ENCODE results near the gene HINT3. TPM values are rescaled to one million over a fixed set of nuclear protein-coding genes. Genes with fewer than 3 reads are reported as not detected.

HINT3 gene
- total RNA-seq, 3 donors from 2014 or later, result 19.0 to 37.3 (median 26.2) TPM

DNA sequence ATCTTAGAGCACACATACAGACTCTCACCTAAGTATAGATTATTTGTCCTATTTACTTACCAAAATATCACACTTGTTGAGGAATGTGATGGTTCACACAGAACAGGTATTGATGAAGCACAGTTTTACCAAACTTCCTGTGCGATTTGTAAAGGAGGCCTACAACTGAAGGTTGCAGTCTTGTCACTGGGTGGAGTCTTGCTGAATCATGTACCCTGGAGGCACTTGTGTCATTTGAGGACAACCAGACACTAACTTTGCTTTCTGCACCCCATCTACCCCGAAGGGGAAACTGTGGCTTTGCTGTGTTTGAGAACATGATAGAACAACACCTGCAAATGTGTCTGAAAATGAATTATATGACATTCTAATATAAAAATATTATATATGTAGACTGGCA lies 32.4 kb upstream of the HINT3 start:
- Histone ChIP-seq H3K9me3 (no peaks in the 10 kb centered on the region), H3K27me3 (no peaks in the 10 kb centered on the region), H3K27ac (peak overlapping the region; percentile 4 to 14), H3K4me3 (no peak overlapping the region), H3K36me3 (peaks cover 3% of the 10 kb centered on the region), H3K4me1 (peaks cover 0 to 5% of the 10 kb centered on the region in 2 donors)
- intact Hi-C loops (cut with DNase I; ENCODE audit: low total_unique reads), result no loop called here
- DNase-seq (ENCODE audit: low spot score in 2 of 2), result no peak
- TF ChIP-seq, protein P1, sequence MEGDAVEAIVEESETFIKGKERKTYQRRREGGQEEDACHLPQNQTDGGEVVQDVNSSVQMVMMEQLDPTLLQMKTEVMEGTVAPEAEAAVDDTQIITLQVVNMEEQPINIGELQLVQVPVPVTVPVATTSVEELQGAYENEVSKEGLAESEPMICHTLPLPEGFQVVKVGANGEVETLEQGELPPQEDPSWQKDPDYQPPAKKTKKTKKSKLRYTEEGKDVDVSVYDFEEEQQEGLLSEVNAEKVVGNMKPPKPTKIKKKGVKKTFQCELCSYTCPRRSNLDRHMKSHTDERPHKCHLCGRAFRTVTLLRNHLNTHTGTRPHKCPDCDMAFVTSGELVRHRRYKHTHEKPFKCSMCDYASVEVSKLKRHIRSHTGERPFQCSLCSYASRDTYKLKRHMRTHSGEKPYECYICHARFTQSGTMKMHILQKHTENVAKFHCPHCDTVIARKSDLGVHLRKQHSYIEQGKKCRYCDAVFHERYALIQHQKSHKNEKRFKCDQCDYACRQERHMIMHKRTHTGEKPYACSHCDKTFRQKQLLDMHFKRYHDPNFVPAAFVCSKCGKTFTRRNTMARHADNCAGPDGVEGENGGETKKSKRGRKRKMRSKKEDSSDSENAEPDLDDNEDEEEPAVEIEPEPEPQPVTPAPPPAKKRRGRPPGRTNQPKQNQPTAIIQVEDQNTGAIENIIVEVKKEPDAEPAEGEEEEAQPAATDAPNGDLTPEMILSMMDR (IDR thresholded peaks at IDR 0.05), result no peak
- no peak for TF ChIP-seq POLR2AphosphoS5 (IDR thresholded peaks at IDR 0.05)
- no peak for TF ChIP-seq POLR2A (IDR thresholded peaks at IDR 0.05)

DNA sequence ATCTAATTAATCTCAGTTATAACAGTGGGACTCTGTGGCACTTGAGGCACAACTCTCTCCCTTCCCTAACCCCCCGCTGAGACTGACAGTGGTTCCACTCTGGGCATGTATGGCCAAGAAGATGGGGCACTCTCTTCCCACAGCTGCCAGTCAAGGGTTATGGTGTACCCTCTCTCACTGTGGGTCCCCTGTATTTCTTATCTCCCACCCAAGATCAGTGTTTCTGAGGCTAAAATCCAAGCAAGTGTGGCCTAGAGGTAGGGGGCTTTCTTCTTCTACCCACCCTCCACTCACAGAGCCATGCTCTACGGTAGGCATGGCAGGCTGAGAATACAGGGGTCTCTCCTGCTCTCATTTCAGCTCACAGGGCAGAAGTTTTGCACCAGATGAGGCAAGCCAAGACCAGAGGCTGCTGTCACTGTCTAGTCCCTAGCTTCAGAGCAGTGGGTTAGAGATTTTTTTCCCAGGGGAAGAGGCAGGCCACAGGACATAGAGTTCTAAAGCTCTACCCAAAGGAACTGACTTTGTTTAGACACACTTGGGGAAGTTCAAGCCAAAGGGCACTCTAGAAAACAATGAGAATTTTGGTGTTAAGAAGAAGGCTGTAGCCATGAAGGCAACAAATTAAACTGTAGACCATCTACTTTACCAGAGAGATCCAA lies 31.7 kb upstream of the HINT3 start:
- Histone ChIP-seq H3K36me3 (peaks cover 3% of the 10 kb centered on the region), H3K27ac (peak overlapping the region in 1 of 2 donors; percentile 14), H3K27me3 (no peaks in the 10 kb centered on the region), H3K4me1 (peaks cover 0 to 5% of the 10 kb centered on the region in 2 donors), H3K4me3 (no peak overlapping the region), H3K9me3 (no peaks in the 10 kb centered on the region)
- intact Hi-C loops (cut with DNase I; ENCODE audit: low total_unique reads), result no loop called here
- no peak for DNase-seq (ENCODE audit: low spot score in 2 of 2)
- TF ChIP-seq POLR2AphosphoS5 (IDR thresholded peaks at IDR 0.05) (no peak), POLR2A (IDR thresholded peaks at IDR 0.05) (no peak)
- TF ChIP-seq, protein P1 (IDR thresholded peaks at IDR 0.05), result no peak

DNA sequence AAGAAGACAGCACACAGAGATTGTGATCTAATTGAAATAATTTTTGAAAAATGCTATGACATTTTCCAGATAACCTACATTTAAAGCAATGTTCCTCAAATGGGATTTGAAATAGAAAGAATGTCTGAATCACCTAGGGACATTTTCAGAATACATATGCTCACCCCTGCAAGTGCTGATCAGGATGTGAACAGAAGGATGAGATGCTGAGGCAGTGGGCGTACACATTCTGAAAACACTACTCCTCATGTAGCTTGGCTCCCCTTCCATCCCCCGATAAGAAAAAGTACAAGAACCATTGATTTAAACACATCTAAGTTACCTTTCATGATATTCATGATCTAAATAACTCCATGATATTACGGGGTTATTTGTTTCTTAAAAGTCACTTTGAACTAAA lies 29.9 kb upstream of the HINT3 start:
- no peak overlapping the region for H3K4me3 ChIP-seq
- TF ChIP-seq POLR2A (IDR thresholded peaks at IDR 0.05), result no peak
- no peak for TF ChIP-seq POLR2AphosphoS5 (IDR thresholded peaks at IDR 0.05)
- TF ChIP-seq, protein P1 (IDR thresholded peaks at IDR 0.05), result no peak
- no peaks in the 10 kb centered on the region for H3K9me3 ChIP-seq
- intact Hi-C loops (cut with DNase I; ENCODE audit: low total_unique reads), result no loop called here
- H3K4me1 ChIP-seq, result peaks cover 0 to 5% of the 10 kb centered on the region in 2 donors
- peaks cover 3% of the 10 kb centered on the region for H3K36me3 ChIP-seq
- H3K27ac ChIP-seq, result no peak overlapping the region
- DNase-seq (ENCODE audit: low spot score in 2 of 2), result no peak
- H3K27me3 ChIP-seq, result no peaks in the 10 kb centered on the region

DNA sequence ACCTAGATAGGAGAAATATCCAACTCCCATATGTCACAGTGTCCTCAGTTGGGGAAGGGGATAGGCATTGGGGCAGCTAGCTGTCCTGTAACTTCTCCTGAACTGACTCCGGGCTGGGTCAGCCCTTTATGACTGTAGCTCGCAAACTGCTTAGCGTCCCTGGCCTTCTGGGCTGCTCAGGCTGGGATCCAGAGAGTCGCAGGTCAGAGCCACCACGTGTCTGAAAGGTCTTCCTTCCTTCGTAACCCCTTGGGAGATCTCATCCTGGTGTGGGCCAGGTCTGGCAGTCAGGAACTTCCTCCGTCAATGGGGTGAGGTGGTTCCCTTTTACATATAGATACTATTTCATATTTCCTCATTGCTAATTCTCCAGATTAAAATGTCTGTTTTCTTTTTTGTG lies 28.8 kb upstream of the HINT3 start:
- no peaks in the 10 kb centered on the region for H3K9me3 ChIP-seq
- no peak for TF ChIP-seq POLR2AphosphoS5 (IDR thresholded peaks at IDR 0.05)
- peak overlapping the region in 1 of 2 donors; percentile 30 for H3K27ac ChIP-seq
- H3K4me3 ChIP-seq, result no peak overlapping the region
- H3K27me3 ChIP-seq, result no peaks in the 10 kb centered on the region
- no peak for DNase-seq (ENCODE audit: low spot score in 2 of 2)
- peaks cover 0 to 4% of the 10 kb centered on the region in 2 donors for H3K4me1 ChIP-seq
- peaks cover 3% of the 10 kb centered on the region for H3K36me3 ChIP-seq
- intact Hi-C loops (cut with DNase I; ENCODE audit: low total_unique reads), result no loop called here

DNA sequence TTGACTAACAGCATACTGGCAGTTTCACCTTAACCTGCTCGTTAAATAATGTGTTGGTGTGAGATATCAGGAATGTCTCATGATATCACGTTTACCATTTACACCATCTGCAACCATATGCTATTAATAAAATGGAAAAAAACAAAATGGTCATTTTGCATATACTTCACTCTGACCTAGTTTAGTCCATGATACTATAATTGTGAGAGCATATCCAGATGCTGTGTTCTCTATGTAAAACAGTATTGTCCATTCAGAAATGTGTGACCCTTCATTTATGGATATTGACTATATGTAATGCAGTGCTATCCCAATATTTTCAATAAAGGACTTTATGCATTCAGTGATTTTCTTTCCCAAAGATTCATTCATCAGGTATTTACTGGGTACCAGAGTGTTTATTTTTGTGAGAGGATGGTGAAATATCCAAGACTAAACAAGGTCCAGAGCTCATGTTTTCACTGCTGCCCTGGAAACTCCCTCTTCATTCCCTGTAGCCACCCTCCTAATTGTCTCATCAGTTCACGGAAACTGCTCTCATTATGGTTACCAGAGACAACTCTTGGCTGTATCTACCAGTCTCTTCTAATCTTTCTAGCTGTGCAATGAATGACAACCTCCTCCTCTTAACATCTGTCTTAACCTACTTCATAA lies 25.7 kb upstream of the HINT3 start:
- no peak overlapping the region for H3K27ac ChIP-seq
- H3K9me3 ChIP-seq, result no peaks in the 10 kb centered on the region
- peaks cover 3% of the 10 kb centered on the region for H3K36me3 ChIP-seq
- DNase-seq (ENCODE audit: low spot score in 2 of 2), result no peak
- H3K4me1 ChIP-seq, result no peaks in the 10 kb centered on the region
- TF ChIP-seq POLR2A (IDR thresholded peaks at IDR 0.05) (no peak), POLR2AphosphoS5 (IDR thresholded peaks at IDR 0.05) (no peak)
- TF ChIP-seq, protein P1 (IDR thresholded peaks at IDR 0.05), result no peak
- H3K27me3 ChIP-seq, result no peaks in the 10 kb centered on the region
- intact Hi-C loops (cut with DNase I; ENCODE audit: low total_unique reads), result no loop called here
- no peak overlapping the region for H3K4me3 ChIP-seq
